ENCODE measurements around the gene LCN15.
A peak's percentile ranks its signal among the peaks of the same experiment; 100 is the strongest.
"Not testable (repeated sequence)": the region's sequence is repeated elsewhere in the genome, so short reads cannot be mapped to it uniquely, and the experiment has no call there.

The LCN15 gene

DNA sequence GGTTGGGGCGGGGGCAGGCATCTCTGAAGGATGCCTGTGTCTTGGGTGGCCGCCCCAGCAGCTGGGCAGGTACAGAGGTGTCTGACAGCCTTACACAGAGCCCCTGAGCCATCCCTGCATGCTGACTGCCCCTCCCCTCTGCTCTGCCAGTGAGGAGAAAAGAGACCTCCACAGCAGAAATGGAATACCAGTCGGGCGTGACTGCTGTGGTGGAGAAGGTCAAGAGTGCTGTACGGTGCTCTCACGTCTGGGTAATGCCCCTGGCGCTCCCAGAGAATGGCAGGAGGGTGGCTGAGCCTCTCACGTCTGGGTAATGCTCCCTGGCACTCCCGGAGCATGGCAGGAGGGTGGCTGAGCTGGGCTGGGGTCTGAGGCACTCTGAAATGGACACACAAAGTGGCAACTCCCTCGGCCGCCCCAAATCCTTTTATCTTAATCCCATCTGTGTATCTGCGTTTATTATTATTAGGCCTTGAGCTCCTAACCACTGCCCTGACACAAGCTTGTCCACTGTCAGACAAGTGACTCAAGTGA lies 41.0 kb upstream of the LCN15 start:
- no peak for DNase-seq
- Histone ChIP-seq H3K36me3 (ENCODE audit: control insufficient read depth in 4 of 4, insufficient read depth in 4 of 4, low read length in 3 of 4) (peaks cover 0 to 22% (median 3%) of the 10 kb centered on the region in 4 experiments), H3K4me1 (ENCODE audit: control extremely low read depth in 1 of 4, control insufficient read depth in 4 of 4, insufficient read depth in 4 of 4, low read length in 3 of 4) (peaks cover 5 to 50% (median 34%) of the 10 kb centered on the region in 4 experiments), H3K27ac (ENCODE audit: insufficient read depth in 1 of 2, low read depth in 1 of 2, low read length in 2 of 2, poor library complexity in 1 of 2, severe bottlenecking in 2 of 2) (no peak overlapping the region), H3K9me3 (ENCODE audit: control extremely low read depth in 1 of 5, control insufficient read depth in 4 of 5, insufficient read depth in 2 of 5, low read depth in 1 of 5, low read length in 4 of 5) (no peaks in the 10 kb centered on the region), H3K4me3 (ENCODE audit: control insufficient read depth in 1 of 7, extremely low read depth in 1 of 7, insufficient read depth in 4 of 7, low read depth in 2 of 7, low read length in 6 of 7) (no peak overlapping the region), H3K27me3 (replicated peaks in 2 of 5; ENCODE audit: control insufficient read depth in 4 of 5, insufficient read depth in 5 of 5, low read length in 4 of 5) (peaks cover 0 to 2% (median 0%) of the 10 kb centered on the region in 5 experiments)
- POLR2A ChIA-PET, result no interaction called here
- over 99% methylated on average over 12 of the region's 12 CpGs for WGBS (ENCODE audit: insufficient coverage)
- CTCF ChIA-PET, result interaction anchor here (1.4 to 2.6 kb wide), 4 partner anchors 13 to 230 kb away, joined by 5 to 10 read pairs (median 6); partner anchors contain the start of gene AJM1

GRCh38 chr9:136804509-136805206 lies 40.3 kb upstream of the LCN15 start:
- WGBS (ENCODE audit: insufficient coverage), result 97% methylated on average over 20 of the region's 20 CpGs
- H3K27ac ChIP-seq (ENCODE audit: insufficient read depth in 1 of 2, low read depth in 1 of 2, low read length in 2 of 2, poor library complexity in 1 of 2, severe bottlenecking in 2 of 2), result no peak overlapping the region
- ChIA-PET POLR2A (no interaction called here), CTCF (interaction anchor here (0.6 to 2.6 kb wide), 6 partner anchors 11 to 230 kb away, joined by 3 to 10 read pairs (median 4); no protein-coding TSS in a partner anchor)
- H3K4me3 ChIP-seq (ENCODE audit: control insufficient read depth in 1 of 7, extremely low read depth in 1 of 7, insufficient read depth in 4 of 7, low read depth in 2 of 7, low read length in 6 of 7), result no peak overlapping the region
- H3K27me3 ChIP-seq (replicated peaks in 2 of 5; ENCODE audit: control insufficient read depth in 4 of 5, insufficient read depth in 5 of 5, low read length in 4 of 5), result peaks cover 0 to 2% (median 0%) of the 10 kb centered on the region in 5 experiments
- peaks cover 5 to 50% (median 36%) of the 10 kb centered on the region in 4 experiments for H3K4me1 ChIP-seq (ENCODE audit: control extremely low read depth in 1 of 4, control insufficient read depth in 4 of 4, insufficient read depth in 4 of 4, low read length in 3 of 4)
- no peaks in the 10 kb centered on the region for H3K9me3 ChIP-seq (ENCODE audit: control extremely low read depth in 1 of 5, control insufficient read depth in 4 of 5, insufficient read depth in 2 of 5, low read depth in 1 of 5, low read length in 4 of 5)
- peaks cover 0 to 17% (median 2%) of the 10 kb centered on the region in 4 experiments for H3K36me3 ChIP-seq (ENCODE audit: control insufficient read depth in 4 of 4, insufficient read depth in 4 of 4, low read length in 3 of 4)
- DNase-seq, result no peak

DNA sequence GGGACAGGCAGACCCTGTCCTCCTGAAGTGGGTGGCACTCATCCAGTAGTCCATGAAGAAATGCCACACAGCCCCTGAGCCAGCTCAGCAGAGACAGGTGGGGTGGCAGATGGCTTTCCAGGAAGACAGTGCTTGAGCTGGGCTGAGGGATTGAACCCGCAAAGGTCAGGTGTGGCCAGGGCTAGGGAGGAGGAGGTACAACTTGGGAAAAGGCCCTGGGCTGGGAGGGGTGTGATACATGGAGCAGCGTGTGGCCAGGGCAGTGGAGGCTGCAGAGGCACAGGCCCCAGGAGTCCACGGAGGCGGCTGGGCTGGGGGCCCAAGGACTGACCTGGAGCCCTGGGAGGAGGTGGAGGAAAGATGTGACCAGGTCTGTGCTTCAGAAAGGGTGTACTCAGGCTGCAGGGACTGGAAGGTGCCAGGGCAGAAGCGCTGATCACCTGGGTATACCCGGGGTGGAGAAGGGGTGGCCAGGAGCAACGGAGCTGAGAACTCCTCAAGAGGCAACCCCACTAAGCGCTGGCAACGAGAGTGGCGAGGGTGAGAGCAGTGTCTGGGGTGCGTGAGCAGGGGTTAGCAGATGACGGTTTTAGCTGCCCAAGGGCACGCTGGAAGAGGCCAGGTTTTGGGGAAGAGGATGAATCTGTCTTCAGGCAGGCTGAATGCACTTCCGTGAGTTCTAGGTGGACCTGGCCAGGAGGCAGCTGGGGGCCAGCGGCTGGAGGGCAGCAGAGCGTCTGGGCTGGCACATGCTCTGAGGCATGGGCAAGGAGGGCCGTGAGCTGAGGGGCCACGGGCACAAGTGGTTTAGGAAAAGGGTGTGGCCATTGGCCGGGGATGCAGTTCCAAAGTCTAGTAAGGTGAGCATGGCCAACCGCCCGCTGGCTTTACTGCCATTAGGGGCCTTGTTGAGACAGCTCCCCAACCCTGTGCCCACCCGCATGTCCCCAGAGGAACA lies 39.5 kb upstream of the LCN15 start:
- Histone ChIP-seq H3K27me3 (replicated peaks in 2 of 5; ENCODE audit: control insufficient read depth in 4 of 5, insufficient read depth in 5 of 5, low read length in 4 of 5) (peaks cover 0 to 8% (median 0%) of the 10 kb centered on the region in 5 experiments), H3K9me3 (ENCODE audit: control extremely low read depth in 1 of 5, control insufficient read depth in 4 of 5, insufficient read depth in 2 of 5, low read depth in 1 of 5, low read length in 4 of 5) (no peaks in the 10 kb centered on the region), H3K4me3 (ENCODE audit: control insufficient read depth in 1 of 7, extremely low read depth in 1 of 7, insufficient read depth in 4 of 7, low read depth in 2 of 7, low read length in 6 of 7) (no peak overlapping the region), H3K36me3 (ENCODE audit: control insufficient read depth in 4 of 4, insufficient read depth in 4 of 4, low read length in 3 of 4) (peaks cover 0 to 16% (median 2%) of the 10 kb centered on the region in 4 experiments), H3K4me1 (ENCODE audit: control extremely low read depth in 1 of 4, control insufficient read depth in 4 of 4, insufficient read depth in 4 of 4, low read length in 3 of 4) (peaks cover 3 to 49% (median 39%) of the 10 kb centered on the region in 4 experiments), H3K27ac (ENCODE audit: insufficient read depth in 1 of 2, low read depth in 1 of 2, low read length in 2 of 2, poor library complexity in 1 of 2, severe bottlenecking in 2 of 2) (no peak overlapping the region)
- WGBS (ENCODE audit: insufficient coverage), result 96% methylated on average over 21 of the region's 22 CpGs
- ChIA-PET POLR2A (no interaction called here), CTCF (interaction anchor here (0.6 to 1.4 kb wide), 4 partner anchors 9 to 69 kb away, joined by 3 to 4 read pairs (median 3); no protein-coding TSS in a partner anchor)
- DNase-seq, result no peak

DNA sequence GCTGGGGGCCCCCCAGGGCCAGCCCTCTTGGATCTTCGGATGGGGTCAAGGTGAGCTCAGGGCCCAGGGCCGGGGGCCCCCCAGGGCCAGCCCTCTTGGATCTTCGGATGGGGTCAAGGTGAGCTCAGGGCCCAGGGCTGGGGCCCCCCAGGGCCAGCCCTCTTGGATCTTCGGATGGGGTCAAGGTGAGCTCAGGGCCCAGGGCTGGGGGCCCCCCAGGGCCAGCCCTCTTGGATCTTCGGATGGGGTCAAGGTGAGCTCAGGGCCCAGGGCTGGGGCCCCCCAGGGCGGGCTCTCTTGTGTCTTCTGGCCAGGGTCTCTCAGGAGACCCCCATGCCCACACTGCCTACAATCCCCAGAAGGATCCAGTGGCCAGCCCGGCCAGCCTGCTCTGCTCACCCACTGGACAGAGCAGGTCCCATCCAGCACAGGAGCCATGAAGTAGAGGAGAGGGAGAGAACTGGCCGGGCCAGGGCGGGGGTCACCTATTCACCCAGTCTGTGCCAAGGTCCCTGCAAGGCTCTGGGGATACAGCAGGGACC lies 38.8 kb upstream of the LCN15 start:
- peaks cover 0 to 12% (median 3%) of the 10 kb centered on the region in 5 experiments for H3K27me3 ChIP-seq (replicated peaks in 2 of 5; ENCODE audit: control insufficient read depth in 4 of 5, insufficient read depth in 5 of 5, low read length in 4 of 5)
- 95% methylated on average over 3 of the region's 9 CpGs for WGBS (ENCODE audit: insufficient coverage)
- H3K36me3 ChIP-seq (ENCODE audit: control insufficient read depth in 4 of 4, insufficient read depth in 4 of 4, low read length in 3 of 4), result peaks cover 0 to 16% (median 2%) of the 10 kb centered on the region in 4 experiments
- CTCF ChIA-PET, result interaction anchor here (1.0 to 1.4 kb wide), 3 partner anchors 9 to 12 kb away, joined by 3 to 4 read pairs (median 3); no protein-coding TSS in a partner anchor
- POLR2A ChIA-PET; H3K4me3 ChIP-seq (ENCODE audit: control insufficient read depth in 1 of 7, extremely low read depth in 1 of 7, insufficient read depth in 4 of 7, low read depth in 2 of 7, low read length in 6 of 7); H3K9me3 ChIP-seq (ENCODE audit: control extremely low read depth in 1 of 5, control insufficient read depth in 4 of 5, insufficient read depth in 2 of 5, low read depth in 1 of 5, low read length in 4 of 5); DNase-seq; H3K27ac ChIP-seq (ENCODE audit: insufficient read depth in 1 of 2, low read depth in 1 of 2, low read length in 2 of 2, poor library complexity in 1 of 2, severe bottlenecking in 2 of 2): not testable (repeated sequence)
- H3K4me1 ChIP-seq (ENCODE audit: control extremely low read depth in 1 of 4, control insufficient read depth in 4 of 4, insufficient read depth in 4 of 4, low read length in 3 of 4), result peaks cover 0 to 44% (median 37%) of the 10 kb centered on the region in 4 experiments

DNA sequence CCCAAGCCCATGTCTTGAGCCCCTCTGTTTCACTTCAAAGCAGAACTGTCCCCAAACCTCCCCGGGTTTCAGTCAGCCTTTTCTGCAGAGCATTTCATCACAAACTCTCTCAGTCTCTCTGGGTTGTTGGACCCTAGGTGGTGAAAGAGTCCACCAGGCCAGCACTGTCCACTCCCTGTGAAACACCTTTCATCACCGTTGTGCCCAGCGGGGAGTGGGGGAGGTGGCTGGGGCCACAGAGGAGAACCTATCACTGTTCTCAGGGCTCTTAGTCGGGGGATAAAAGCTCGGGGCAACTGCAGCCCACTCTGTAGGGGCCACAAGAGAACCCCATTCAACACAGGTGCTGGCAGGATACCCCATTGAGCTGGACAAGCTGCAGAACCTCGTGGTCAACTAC lies 38.0 kb upstream of the LCN15 start:
- POLR2A ChIA-PET, result no interaction called here
- no peak for DNase-seq
- CTCF ChIA-PET, result interaction anchor here (1.0 to 1.1 kb wide), 2 partner anchors 9 to 13 kb away, joined by 3 read pairs; no protein-coding TSS in a partner anchor

DNA sequence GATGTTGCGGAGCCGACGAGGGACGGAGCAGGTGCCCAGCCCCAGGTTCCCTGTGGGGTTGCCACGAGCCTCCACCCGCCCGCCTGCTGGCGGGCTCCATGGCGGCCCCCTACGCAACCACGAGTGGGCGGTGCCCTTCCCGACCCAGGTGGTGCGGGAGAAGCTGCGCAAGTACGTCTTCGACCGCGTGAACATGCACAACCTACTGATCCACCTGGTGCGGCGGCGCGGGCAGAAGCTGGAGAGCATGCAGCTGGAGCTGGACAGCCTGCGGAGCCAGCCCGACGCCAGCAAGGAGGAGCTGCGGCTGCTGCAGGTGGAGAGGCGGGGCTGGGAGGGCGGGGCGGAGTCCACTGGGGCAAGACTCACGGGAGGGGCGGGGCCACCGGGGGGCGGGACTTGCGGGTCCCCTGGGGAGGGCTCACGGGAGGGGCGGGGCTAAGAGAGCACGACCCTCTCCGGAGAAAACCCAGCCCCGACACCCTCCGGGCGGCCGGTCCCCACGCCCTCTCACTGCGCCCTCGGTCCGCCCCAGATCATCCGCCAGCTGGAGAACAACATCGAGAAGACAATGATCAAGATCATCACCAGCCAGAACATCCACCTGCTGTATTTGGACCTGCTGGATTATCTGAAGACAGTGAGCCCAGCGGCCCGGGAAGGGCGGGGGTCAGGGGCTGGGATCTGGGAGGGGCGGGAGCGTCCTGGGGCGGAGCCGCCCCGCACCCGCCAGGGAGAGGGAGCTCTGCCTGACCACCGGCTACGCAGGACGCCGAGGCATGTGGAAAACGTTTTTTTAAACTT lies 35.7 kb upstream of the LCN15 start:
- H3K27me3 ChIP-seq (replicated peaks in 2 of 5; ENCODE audit: control insufficient read depth in 4 of 5, insufficient read depth in 5 of 5, low read length in 4 of 5), result peaks cover 0 to 26% (median 5%) of the 10 kb centered on the region in 5 experiments
- CTCF ChIA-PET, result interaction anchor here (0.8 to 1.8 kb wide), 3 partner anchors 8 to 13 kb away, joined by 3 to 4 read pairs (median 3); no protein-coding TSS in a partner anchor

More for the DNA sequence above, 38.0 kb upstream of the LCN15 start:
- Histone ChIP-seq H3K27ac (ENCODE audit: insufficient read depth in 1 of 2, low read depth in 1 of 2, low read length in 2 of 2, poor library complexity in 1 of 2, severe bottlenecking in 2 of 2) (no peak overlapping the region), H3K36me3 (ENCODE audit: control insufficient read depth in 4 of 4, insufficient read depth in 4 of 4, low read length in 3 of 4) (peaks cover 0 to 16% (median 2%) of the 10 kb centered on the region in 4 experiments), H3K4me3 (ENCODE audit: control insufficient read depth in 1 of 7, extremely low read depth in 1 of 7, insufficient read depth in 4 of 7, low read depth in 2 of 7, low read length in 6 of 7) (no peak overlapping the region), H3K9me3 (ENCODE audit: control extremely low read depth in 1 of 5, control insufficient read depth in 4 of 5, insufficient read depth in 2 of 5, low read depth in 1 of 5, low read length in 4 of 5) (no peaks in the 10 kb centered on the region), H3K4me1 (ENCODE audit: control extremely low read depth in 1 of 4, control insufficient read depth in 4 of 4, insufficient read depth in 4 of 4, low read length in 3 of 4) (peaks cover 0 to 41% (median 35%) of the 10 kb centered on the region in 4 experiments), H3K27me3 (replicated peaks in 2 of 5; ENCODE audit: control insufficient read depth in 4 of 5, insufficient read depth in 5 of 5, low read length in 4 of 5) (peaks cover 0 to 15% (median 3%) of the 10 kb centered on the region in 5 experiments)
- 93% methylated on average over 5 of the region's 6 CpGs for WGBS (ENCODE audit: insufficient coverage)

More for the DNA sequence above, 35.7 kb upstream of the LCN15 start:
- peak overlapping the region in 1 of 2 experiments; percentile 14 for H3K27ac ChIP-seq (ENCODE audit: insufficient read depth in 1 of 2, low read depth in 1 of 2, low read length in 2 of 2, poor library complexity in 1 of 2, severe bottlenecking in 2 of 2)
- H3K36me3 ChIP-seq (ENCODE audit: control insufficient read depth in 4 of 4, insufficient read depth in 4 of 4, low read length in 3 of 4), result peaks cover 0 to 8% (median under 1%) of the 10 kb centered on the region in 4 experiments
- POLR2A ChIA-PET, result interaction anchor here (0.7 kb wide), 1 partner anchor 247 kb away, joined by 3 read pairs; no protein-coding TSS in a partner anchor
- H3K4me1 ChIP-seq (ENCODE audit: control extremely low read depth in 1 of 4, control insufficient read depth in 4 of 4, insufficient read depth in 4 of 4, low read length in 3 of 4), result peaks cover 0 to 27% (median 25%) of the 10 kb centered on the region in 4 experiments
- 0% methylated on average over 54 of the region's 63 CpGs for WGBS (ENCODE audit: insufficient coverage)
- no peaks in the 10 kb centered on the region for H3K9me3 ChIP-seq (ENCODE audit: control extremely low read depth in 1 of 5, control insufficient read depth in 4 of 5, insufficient read depth in 2 of 5, low read depth in 1 of 5, low read length in 4 of 5)
- DNase-seq, result peak; percentile 90 to 94 (median 92)
- peak overlapping the region; percentile 6 to 79 (median 58) for H3K4me3 ChIP-seq (ENCODE audit: control insufficient read depth in 1 of 7, extremely low read depth in 1 of 7, insufficient read depth in 4 of 7, low read depth in 2 of 7, low read length in 6 of 7)

All from common myeloid progenitor, CD34-positive (primary cell).